GM20000 (cell line): ENCODE data around the gene ACAN.

ENCODE experiments used
- DNase-seq: peaks from one replicate; pipeline ENCODE4 v3.0.0; 2012; ENCODE audit warnings: low spot score
- CTCF ChIP-seq: IDR thresholded peaks from 2 replicates; pipeline ENCODE4 v1.5.1; 2012; ENCODE audit warnings: mild to moderate bottlenecking, control low read depth; ENCODE audit errors: extremely low read depth, missing control alignments

ACAN gene

GRCh38 chr15:88848203-88848602 is 45.0 kb downstream of the ACAN start:
- DNase-seq, result no peak
- TF ChIP-seq CTCF, result no peak

- no peak for TF ChIP-seq CTCF
- DNase-seq, result no peak
Measured at GRCh38 chr15:88849376-88850072, 46.3 kb downstream of the ACAN start.

- no peak for DNase-seq
- no peak for TF ChIP-seq CTCF
Measured at GRCh38 chr15:88852476-88852875, 49.2 kb downstream of the ACAN start.

- TF ChIP-seq CTCF, result no peak
- no peak for DNase-seq
Measured at GRCh38 chr15:88858934-88859333, 55.7 kb downstream of the ACAN start.

- DNase-seq, result no peak
- TF ChIP-seq CTCF, result no peak
Measured at GRCh38 chr15:88859550-88859949, 56.3 kb downstream of the ACAN start.

GRCh38 chr15:88860212-88860611 is 57.0 kb downstream of the ACAN start:
- no peak for TF ChIP-seq CTCF
- DNase-seq, result no peak

GRCh38 chr15:88863412-88863811 is 60.2 kb downstream of the ACAN start:
- no peak for TF ChIP-seq CTCF
- DNase-seq, result no peak
